ENCODE results near the gene CSRP1. TPM values are rescaled to one million over a fixed set of nuclear protein-coding genes. Genes with fewer than 3 reads are reported as not detected.

Gene CSRP1
- total and polyA plus RNA-seq, 2 of the 13 experiments (the other 11 are each of a cell fraction or from before 2014, with no cell fraction given) = 17.7 to 68.9 TPM

DNA sequence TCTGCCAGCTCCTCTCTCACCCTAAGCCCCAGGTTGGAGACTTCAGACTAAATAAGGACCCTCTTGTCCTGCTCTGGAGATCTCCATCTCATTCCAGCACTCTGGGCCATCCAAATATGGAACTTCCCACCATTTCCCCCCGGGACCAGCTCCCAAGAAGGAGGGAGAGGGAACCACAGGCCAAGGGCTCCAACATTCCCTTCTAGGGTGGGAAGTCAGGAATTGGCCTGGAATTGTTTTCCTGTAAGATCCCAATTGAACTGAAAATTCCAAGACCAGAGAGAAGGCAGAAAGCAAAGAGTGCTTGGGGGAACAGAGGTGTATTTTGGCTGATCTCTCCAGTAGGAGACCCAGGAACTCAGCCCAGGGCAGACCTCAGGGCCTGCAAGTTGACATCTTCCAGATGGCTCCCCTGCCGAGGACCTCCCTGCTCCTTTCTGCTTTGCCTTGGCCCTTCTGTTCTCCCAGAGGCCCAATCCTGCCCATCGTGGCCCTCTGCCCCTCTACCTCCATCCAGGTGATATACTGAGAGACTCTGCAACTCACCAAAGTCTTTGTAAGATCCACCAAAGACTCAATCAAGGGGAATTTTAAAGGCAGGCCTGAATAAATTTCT is 14.9 kb downstream of the CSRP1 start:
- no peak overlapping the region for H3K4me3 ChIP-seq (replicated peaks in 1 of 3; ENCODE audit: insufficient read depth in 1 of 3, low read depth in 2 of 3, low read length in 3 of 3)
- H3K79me2 ChIP-seq (ENCODE audit: insufficient read depth, low read length) = no peaks in the 10 kb centered on the region
- H3K9me3 ChIP-seq (ENCODE audit: low read length) = no peaks in the 10 kb centered on the region
- no peaks in the 10 kb centered on the region for H4K20me1 ChIP-seq (ENCODE audit: insufficient read depth, low read length)
- intact Hi-C loops (cut with micrococcal nuclease; ENCODE audit: unreplicated experiment) (no loop called here), in situ Hi-C loops (cut with HindIII; ENCODE audit: extremely low pct_ligation_motif_present, low pct_unique_long_range_greater_than_20kb) (no loop called here)
- FAIRE-seq (no peak), ATAC-seq (no peak), DNase-seq (ENCODE audit: low spot score) (no peak)
- 97% methylated on average over 3 of the region's 3 CpGs for WGBS (ENCODE audit: low lambda C conversion rate)
- peaks cover 3 to 9% of the 10 kb centered on the region in 2 experiments; a peak in 2 of 5 replicates for H3K36me3 ChIP-seq (replicated peaks in 1 of 2; ENCODE audit: control insufficient read depth in 1 of 2, insufficient read depth in 2 of 2, low read length in 2 of 2)
- no peak overlapping the region for H3K9ac ChIP-seq (ENCODE audit: insufficient read depth, low read depth, low read length)
- ChIA-PET CTCF (ENCODE audit: low intra/inter-chr PET ratio, low total read pairs) (no interaction called here), POLR2A (interaction anchor here (1.5 kb wide), 1 partner anchor 12 kb away, joined by 3 read pairs; no protein-coding TSS in a partner anchor)
- H3K27ac ChIP-seq (ENCODE audit: extremely low read length, insufficient read depth, low read length) = no peak overlapping the region
- H2AFZ ChIP-seq (ENCODE audit: low read length) = no peak overlapping the region
- no peak overlapping the region for H3K4me2 ChIP-seq (ENCODE audit: low read depth, low read length)
- BruUV-seq (replicated peaks) = no TSS peak
- H3K27me3 ChIP-seq (ENCODE audit: control insufficient read depth in 1 of 2, insufficient read depth in 2 of 2, low read length in 2 of 2) = no peaks in the 10 kb centered on the region
- H3K4me1 ChIP-seq (ENCODE audit: insufficient read depth, low read length) = peaks cover 36% of the 10 kb centered on the region
- TF ChIP-seq, protein P1, sequence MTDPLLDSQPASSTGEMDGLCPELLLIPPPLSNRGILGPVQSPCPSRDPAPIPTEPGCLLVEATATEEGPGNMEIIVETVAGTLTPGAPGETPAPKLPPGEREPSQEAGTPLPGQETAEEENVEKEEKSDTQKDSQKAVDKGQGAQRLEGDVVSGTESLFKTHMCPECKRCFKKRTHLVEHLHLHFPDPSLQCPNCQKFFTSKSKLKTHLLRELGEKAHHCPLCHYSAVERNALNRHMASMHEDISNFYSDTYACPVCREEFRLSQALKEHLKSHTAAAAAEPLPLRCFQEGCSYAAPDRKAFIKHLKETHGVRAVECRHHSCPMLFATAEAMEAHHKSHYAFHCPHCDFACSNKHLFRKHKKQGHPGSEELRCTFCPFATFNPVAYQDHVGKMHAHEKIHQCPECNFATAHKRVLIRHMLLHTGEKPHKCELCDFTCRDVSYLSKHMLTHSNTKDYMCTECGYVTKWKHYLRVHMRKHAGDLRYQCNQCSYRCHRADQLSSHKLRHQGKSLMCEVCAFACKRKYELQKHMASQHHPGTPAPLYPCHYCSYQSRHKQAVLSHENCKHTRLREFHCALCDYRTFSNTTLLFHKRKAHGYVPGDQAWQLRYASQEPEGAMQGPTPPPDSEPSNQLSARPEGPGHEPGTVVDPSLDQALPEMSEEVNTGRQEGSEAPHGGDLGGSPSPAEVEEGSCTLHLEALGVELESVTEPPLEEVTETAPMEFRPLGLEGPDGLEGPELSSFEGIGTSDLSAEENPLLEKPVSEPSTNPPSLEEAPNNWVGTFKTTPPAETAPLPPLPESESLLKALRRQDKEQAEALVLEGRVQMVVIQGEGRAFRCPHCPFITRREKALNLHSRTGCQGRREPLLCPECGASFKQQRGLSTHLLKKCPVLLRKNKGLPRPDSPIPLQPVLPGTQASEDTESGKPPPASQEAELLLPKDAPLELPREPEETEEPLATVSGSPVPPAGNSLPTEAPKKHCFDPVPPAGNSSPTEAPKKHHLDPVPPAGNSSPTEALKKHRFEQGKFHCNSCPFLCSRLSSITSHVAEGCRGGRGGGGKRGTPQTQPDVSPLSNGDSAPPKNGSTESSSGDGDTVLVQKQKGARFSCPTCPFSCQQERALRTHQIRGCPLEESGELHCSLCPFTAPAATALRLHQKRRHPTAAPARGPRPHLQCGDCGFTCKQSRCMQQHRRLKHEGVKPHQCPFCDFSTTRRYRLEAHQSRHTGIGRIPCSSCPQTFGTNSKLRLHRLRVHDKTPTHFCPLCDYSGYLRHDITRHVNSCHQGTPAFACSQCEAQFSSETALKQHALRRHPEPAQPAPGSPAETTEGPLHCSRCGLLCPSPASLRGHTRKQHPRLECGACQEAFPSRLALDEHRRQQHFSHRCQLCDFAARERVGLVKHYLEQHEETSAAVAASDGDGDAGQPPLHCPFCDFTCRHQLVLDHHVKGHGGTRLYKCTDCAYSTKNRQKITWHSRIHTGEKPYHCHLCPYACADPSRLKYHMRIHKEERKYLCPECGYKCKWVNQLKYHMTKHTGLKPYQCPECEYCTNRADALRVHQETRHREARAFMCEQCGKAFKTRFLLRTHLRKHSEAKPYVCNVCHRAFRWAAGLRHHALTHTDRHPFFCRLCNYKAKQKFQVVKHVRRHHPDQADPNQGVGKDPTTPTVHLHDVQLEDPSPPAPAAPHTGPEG (CRISPR knock-in tag; IDR thresholded peaks at IDR 0.05) = no peak
- TF ChIP-seq KAT2B (IDR thresholded peaks at IDR 0.05; ENCODE audit: borderline replicate concordance, low read depth, low read length) (no peak), REPIN1 (CRISPR knock-in tag; IDR thresholded peaks at IDR 0.05; ENCODE audit: borderline replicate concordance, low read depth) (no peak), NFYB (CRISPR knock-in tag; IDR thresholded peaks at IDR 0.05) (no peak), HMG20A (CRISPR knock-in tag; IDR thresholded peaks at IDR 0.05; ENCODE audit: borderline replicate concordance) (no peak)
- TF ChIP-seq, protein P2, sequence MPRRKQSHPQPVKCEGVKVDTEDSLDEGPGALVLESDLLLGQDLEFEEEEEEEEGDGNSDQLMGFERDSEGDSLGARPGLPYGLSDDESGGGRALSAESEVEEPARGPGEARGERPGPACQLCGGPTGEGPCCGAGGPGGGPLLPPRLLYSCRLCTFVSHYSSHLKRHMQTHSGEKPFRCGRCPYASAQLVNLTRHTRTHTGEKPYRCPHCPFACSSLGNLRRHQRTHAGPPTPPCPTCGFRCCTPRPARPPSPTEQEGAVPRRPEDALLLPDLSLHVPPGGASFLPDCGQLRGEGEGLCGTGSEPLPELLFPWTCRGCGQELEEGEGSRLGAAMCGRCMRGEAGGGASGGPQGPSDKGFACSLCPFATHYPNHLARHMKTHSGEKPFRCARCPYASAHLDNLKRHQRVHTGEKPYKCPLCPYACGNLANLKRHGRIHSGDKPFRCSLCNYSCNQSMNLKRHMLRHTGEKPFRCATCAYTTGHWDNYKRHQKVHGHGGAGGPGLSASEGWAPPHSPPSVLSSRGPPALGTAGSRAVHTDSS (CRISPR knock-in tag; conservative IDR thresholded peaks at IDR 0.05) = no peak
- TF ChIP-seq, protein P3, sequence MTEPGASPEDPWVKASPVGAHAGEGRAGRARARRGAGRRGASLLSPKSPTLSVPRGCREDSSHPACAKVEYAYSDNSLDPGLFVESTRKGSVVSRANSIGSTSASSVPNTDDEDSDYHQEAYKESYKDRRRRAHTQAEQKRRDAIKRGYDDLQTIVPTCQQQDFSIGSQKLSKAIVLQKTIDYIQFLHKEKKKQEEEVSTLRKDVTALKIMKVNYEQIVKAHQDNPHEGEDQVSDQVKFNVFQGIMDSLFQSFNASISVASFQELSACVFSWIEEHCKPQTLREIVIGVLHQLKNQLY (CRISPR knock-in tag; IDR thresholded peaks at IDR 0.05) = no peak
- TF ChIP-seq, protein P4, sequence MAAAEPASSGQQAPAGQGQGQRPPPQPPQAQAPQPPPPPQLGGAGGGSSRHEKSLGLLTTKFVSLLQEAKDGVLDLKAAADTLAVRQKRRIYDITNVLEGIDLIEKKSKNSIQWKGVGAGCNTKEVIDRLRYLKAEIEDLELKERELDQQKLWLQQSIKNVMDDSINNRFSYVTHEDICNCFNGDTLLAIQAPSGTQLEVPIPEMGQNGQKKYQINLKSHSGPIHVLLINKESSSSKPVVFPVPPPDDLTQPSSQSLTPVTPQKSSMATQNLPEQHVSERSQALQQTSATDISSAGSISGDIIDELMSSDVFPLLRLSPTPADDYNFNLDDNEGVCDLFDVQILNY (CRISPR knock-in tag; conservative IDR thresholded peaks at IDR 0.05) = no peak
- TF ChIP-seq, protein P5, sequence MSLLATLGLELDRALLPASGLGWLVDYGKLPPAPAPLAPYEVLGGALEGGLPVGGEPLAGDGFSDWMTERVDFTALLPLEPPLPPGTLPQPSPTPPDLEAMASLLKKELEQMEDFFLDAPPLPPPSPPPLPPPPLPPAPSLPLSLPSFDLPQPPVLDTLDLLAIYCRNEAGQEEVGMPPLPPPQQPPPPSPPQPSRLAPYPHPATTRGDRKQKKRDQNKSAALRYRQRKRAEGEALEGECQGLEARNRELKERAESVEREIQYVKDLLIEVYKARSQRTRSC (CRISPR knock-in tag; IDR thresholded peaks at IDR 0.05; ENCODE audit: low read depth) = no peak
